ENCODE measurements around the gene USF1. TPM values are rescaled to one million over a fixed set of nuclear protein-coding genes. Genes with fewer than 3 reads are reported as not detected.

The USF1 gene
- total RNA-seq, 5 donors from 2014 or later (not counting 1 experiment from before 2014, with no cell fraction given) = 65.4 to 96.1 (median 92.2) TPM

- POLR2A ChIA-PET = no interaction called here
- Histone ChIP-seq H3K36me3 (ENCODE audit: control insufficient read depth in 2 of 2, extremely low read depth in 1 of 2, insufficient read depth in 1 of 2, low read length in 1 of 2) (no peaks in the 10 kb centered on the region), H3K9me3 (no peaks in the 10 kb centered on the region), H3K4me1 (ENCODE audit: control insufficient read depth in 1 of 2, extremely low read depth in 1 of 2, insufficient read depth in 2 of 2, low read length in 2 of 2) (peaks cover 20 to 22% of the 10 kb centered on the region in 2 experiments), H3K4me3 (ENCODE audit: control insufficient read depth in 1 of 2, extremely low read depth in 1 of 2, low read length in 1 of 2) (no peak overlapping the region), H3K27ac (ENCODE audit: low read length) (no peak overlapping the region), H3K27me3 (replicated peaks in 1 of 2; ENCODE audit: control insufficient read depth in 2 of 2, extremely low read depth in 1 of 2, insufficient read depth in 2 of 2, low read length in 1 of 2) (no peaks in the 10 kb centered on the region)
- no peak for DNase-seq
- Mint-ChIP-seq H3K4me3 (no peak overlapping the region), H3K27me3 (no peaks in the 10 kb centered on the region), H3K4me1 (peaks cover 17 to 30% (median 26%) of the 10 kb centered on the region in 3 donors), H3K9me3 (no peaks in the 10 kb centered on the region), H3K36me3 (no peaks in the 10 kb centered on the region), H3K27ac (peak overlapping the region; percentile 34 to 40)
- WGBS (ENCODE audit: insufficient coverage) = 75% methylated on average over 2 of the region's 4 CpGs
- no peak for ATAC-seq (replicated peaks in 1 of 4)
- CTCF ChIA-PET = interaction anchor here in 1 of 2 donors (0.6 kb wide), 1 partner anchor 14 kb away, joined by 3 read pairs; no protein-coding TSS in a partner anchor
Measured at GRCh38 chr1:161008869-161009510, 36.8 kb downstream of the USF1 start.

- DNase-seq (no peak), ATAC-seq (replicated peaks in 1 of 4) (no peak)
- H3K4me1 ChIP-seq (ENCODE audit: control insufficient read depth in 1 of 2, extremely low read depth in 1 of 2, insufficient read depth in 2 of 2, low read length in 2 of 2) = peaks cover 6 to 7% of the 10 kb centered on the region in 2 experiments
- no peaks in the 10 kb centered on the region for H3K27me3 ChIP-seq (replicated peaks in 1 of 2; ENCODE audit: control insufficient read depth in 2 of 2, extremely low read depth in 1 of 2, insufficient read depth in 2 of 2, low read length in 1 of 2)
- no peaks in the 10 kb centered on the region for H3K9me3 ChIP-seq
- no peak overlapping the region for H3K4me3 ChIP-seq (ENCODE audit: control insufficient read depth in 1 of 2, extremely low read depth in 1 of 2, low read length in 1 of 2)
- peaks cover 7 to 15% (median 13%) of the 10 kb centered on the region in 3 donors for H3K4me1 Mint-ChIP-seq
- H3K9me3 Mint-ChIP-seq = no peaks in the 10 kb centered on the region
- H3K36me3 ChIP-seq (ENCODE audit: control insufficient read depth in 2 of 2, extremely low read depth in 1 of 2, insufficient read depth in 1 of 2, low read length in 1 of 2) = no peaks in the 10 kb centered on the region
- H3K27ac Mint-ChIP-seq = no peak overlapping the region
- no peak overlapping the region for H3K4me3 Mint-ChIP-seq
- H3K36me3 Mint-ChIP-seq = no peaks in the 10 kb centered on the region
- POLR2A ChIA-PET = no interaction called here
- H3K27ac ChIP-seq (ENCODE audit: low read length) = no peak overlapping the region
- WGBS (ENCODE audit: insufficient coverage) = no CpG with 5 or more reads among the region's 2 CpGs
- H3K27me3 Mint-ChIP-seq = no peaks in the 10 kb centered on the region
- CTCF ChIA-PET = no interaction called here
Measured at GRCh38 chr1:161007369-161007768, 38.4 kb downstream of the USF1 start.

- Mint-ChIP-seq H3K4me1 (peaks cover 0 to 10% (median 8%) of the 10 kb centered on the region in 3 donors), H3K27ac (peak overlapping the region in 1 of 2 donors; percentile 52), H3K4me3 (no peak overlapping the region), H3K9me3 (no peaks in the 10 kb centered on the region), H3K36me3 (peaks cover 2% of the 10 kb centered on the region), H3K27me3 (no peaks in the 10 kb centered on the region)
- no peak for DNase-seq
- ATAC-seq (replicated peaks in 1 of 4) = no peak
- Histone ChIP-seq H3K36me3 (ENCODE audit: control insufficient read depth in 2 of 2, extremely low read depth in 1 of 2, insufficient read depth in 1 of 2, low read length in 1 of 2) (no peaks in the 10 kb centered on the region), H3K4me3 (ENCODE audit: control insufficient read depth in 1 of 2, extremely low read depth in 1 of 2, low read length in 1 of 2) (no peak overlapping the region), H3K4me1 (ENCODE audit: control insufficient read depth in 1 of 2, extremely low read depth in 1 of 2, insufficient read depth in 2 of 2, low read length in 2 of 2) (peaks cover 0 to under 1% of the 10 kb centered on the region in 2 experiments), H3K9me3 (no peaks in the 10 kb centered on the region), H3K27ac (ENCODE audit: low read length) (no peak overlapping the region), H3K27me3 (replicated peaks in 1 of 2; ENCODE audit: control insufficient read depth in 2 of 2, extremely low read depth in 1 of 2, insufficient read depth in 2 of 2, low read length in 1 of 2) (no peaks in the 10 kb centered on the region)
- CTCF ChIA-PET = interaction anchor here in 1 of 2 donors (0.6 to 0.7 kb wide), 3 partner anchors 53 to 214 kb away, joined by 3 to 4 read pairs (median 4); no protein-coding TSS in a partner anchor
- WGBS (ENCODE audit: insufficient coverage) = 70% methylated on average over 3 of the region's 8 CpGs
- POLR2A ChIA-PET = interaction anchor here in 1 of 2 donors (0.7 kb wide), 1 partner anchor 129 kb away, joined by 3 read pairs; no protein-coding TSS in a partner anchor
Measured at GRCh38 chr1:161006563-161006962, 39.2 kb downstream of the USF1 start.

GRCh38 chr1:161001525-161001924 is 44.3 kb downstream of the USF1 start:
- H3K36me3 Mint-ChIP-seq = peaks cover 27% of the 10 kb centered on the region
- H3K9me3 ChIP-seq = no peaks in the 10 kb centered on the region
- DNase-seq = no peak
- ChIA-PET CTCF (interaction anchor here (0.5 to 0.7 kb wide), 2 partner anchors 65 to 191 kb away, joined by 3 to 7 read pairs; no protein-coding TSS in a partner anchor), POLR2A (interaction anchor here in 1 of 2 donors (0.5 kb wide), 1 partner anchor 152 kb away, joined by 4 read pairs; no protein-coding TSS in a partner anchor)
- no peak overlapping the region for H3K27ac Mint-ChIP-seq
- peaks cover 0 to 4% of the 10 kb centered on the region in 2 experiments for H3K4me1 ChIP-seq (ENCODE audit: control insufficient read depth in 1 of 2, extremely low read depth in 1 of 2, insufficient read depth in 2 of 2, low read length in 2 of 2)
- H3K27ac ChIP-seq (ENCODE audit: low read length) = no peak overlapping the region
- no peak overlapping the region for H3K4me3 ChIP-seq (ENCODE audit: control insufficient read depth in 1 of 2, extremely low read depth in 1 of 2, low read length in 1 of 2)
- no peaks in the 10 kb centered on the region for H3K27me3 Mint-ChIP-seq
- H3K27me3 ChIP-seq (replicated peaks in 1 of 2; ENCODE audit: control insufficient read depth in 2 of 2, extremely low read depth in 1 of 2, insufficient read depth in 2 of 2, low read length in 1 of 2) = no peaks in the 10 kb centered on the region
- H3K4me1 Mint-ChIP-seq = peaks cover 5 to 8% (median 8%) of the 10 kb centered on the region in 3 donors
- 80% methylated on average over 2 of the region's 5 CpGs for WGBS (ENCODE audit: insufficient coverage)
- no peak overlapping the region for H3K4me3 Mint-ChIP-seq
- no peak for ATAC-seq (replicated peaks in 1 of 4)
- H3K36me3 ChIP-seq (ENCODE audit: control insufficient read depth in 2 of 2, extremely low read depth in 1 of 2, insufficient read depth in 1 of 2, low read length in 1 of 2) = peaks cover 6 to 28% of the 10 kb centered on the region in 2 donors
- no peaks in the 10 kb centered on the region for H3K9me3 Mint-ChIP-seq

- Histone ChIP-seq H3K27ac (ENCODE audit: low read length) (no peak overlapping the region), H3K9me3 (no peaks in the 10 kb centered on the region), H3K27me3 (replicated peaks in 1 of 2; ENCODE audit: control insufficient read depth in 2 of 2, extremely low read depth in 1 of 2, insufficient read depth in 2 of 2, low read length in 1 of 2) (no peaks in the 10 kb centered on the region), H3K36me3 (ENCODE audit: control insufficient read depth in 2 of 2, extremely low read depth in 1 of 2, insufficient read depth in 1 of 2, low read length in 1 of 2) (peaks cover 6 to 28% of the 10 kb centered on the region in 2 donors), H3K4me1 (ENCODE audit: control insufficient read depth in 1 of 2, extremely low read depth in 1 of 2, insufficient read depth in 2 of 2, low read length in 2 of 2) (peaks cover 0 to 4% of the 10 kb centered on the region in 2 experiments), H3K4me3 (ENCODE audit: control insufficient read depth in 1 of 2, extremely low read depth in 1 of 2, low read length in 1 of 2) (no peak overlapping the region)
- ChIA-PET POLR2A (no interaction called here), CTCF (interaction anchor here in 1 of 2 donors (0.6 kb wide), 1 partner anchor 10 kb away, joined by 3 read pairs; no protein-coding TSS in a partner anchor)
- peaks cover 27% of the 10 kb centered on the region for H3K36me3 Mint-ChIP-seq
- H3K9me3 Mint-ChIP-seq = no peaks in the 10 kb centered on the region
- DNase-seq = no peak
- WGBS (ENCODE audit: insufficient coverage) = 94% methylated on average over 5 of the region's 11 CpGs
- no peak for ATAC-seq (replicated peaks in 1 of 4)
- H3K4me1 Mint-ChIP-seq = peaks cover 5 to 8% (median 5%) of the 10 kb centered on the region in 3 donors
- H3K27ac Mint-ChIP-seq = no peak overlapping the region
- H3K4me3 Mint-ChIP-seq = no peak overlapping the region
- no peaks in the 10 kb centered on the region for H3K27me3 Mint-ChIP-seq
Measured at GRCh38 chr1:161000736-161001480, 44.9 kb downstream of the USF1 start.

- peaks cover 5 to 8% (median 5%) of the 10 kb centered on the region in 3 donors for H3K4me1 Mint-ChIP-seq
- DNase-seq = no peak
- POLR2A ChIA-PET = no interaction called here
Measured at GRCh38 chr1:160999376-160999775, 46.4 kb downstream of the USF1 start.

More at GRCh38 chr1:160999376-160999775, 46.4 kb downstream of the USF1 start:
- Mint-ChIP-seq H3K36me3 (peaks cover 27% of the 10 kb centered on the region), H3K27ac (no peak overlapping the region), H3K27me3 (no peaks in the 10 kb centered on the region), H3K9me3 (no peaks in the 10 kb centered on the region), H3K4me3 (no peak overlapping the region)
- H3K4me1 ChIP-seq (ENCODE audit: control insufficient read depth in 1 of 2, extremely low read depth in 1 of 2, insufficient read depth in 2 of 2, low read length in 2 of 2) = peaks cover 0 to 4% of the 10 kb centered on the region in 2 experiments
- CTCF ChIA-PET = no interaction called here
- H3K4me3 ChIP-seq (ENCODE audit: control insufficient read depth in 1 of 2, extremely low read depth in 1 of 2, low read length in 1 of 2) = no peak overlapping the region
- peaks cover 6 to 28% of the 10 kb centered on the region in 2 donors for H3K36me3 ChIP-seq (ENCODE audit: control insufficient read depth in 2 of 2, extremely low read depth in 1 of 2, insufficient read depth in 1 of 2, low read length in 1 of 2)
- ATAC-seq (replicated peaks in 1 of 4) = no peak
- 94% methylated on average over 5 of the region's 5 CpGs for WGBS (ENCODE audit: insufficient coverage)
- H3K9me3 ChIP-seq = no peaks in the 10 kb centered on the region
- H3K27me3 ChIP-seq (replicated peaks in 1 of 2; ENCODE audit: control insufficient read depth in 2 of 2, extremely low read depth in 1 of 2, insufficient read depth in 2 of 2, low read length in 1 of 2) = no peaks in the 10 kb centered on the region
- no peak overlapping the region for H3K27ac ChIP-seq (ENCODE audit: low read length)
